GM12878 (cell line): Measurements from ENCODE around the gene LEKR1. TPM values are rescaled to one million over a fixed set of nuclear protein-coding genes. Genes with fewer than 3 reads are reported as not detected.

Source experiments
- ATAC-seq: fragments of 200-7000 bp; cut with Tn5 transposase; 3 replicates; pipeline ENCODE4 v1.9.1; 2020; ENCODE audit warnings: mild to moderate bottlenecking, moderate library complexity
- BruUV-seq: library from RNA; stranded (reverse); fragments of 400-500 nt; replicated peaks from 2 replicates; lab custom pipeline; 2021; lab: Mats Ljungman, UMichigan
- CTCF ChIA-PET: fragments of 300-600 bp; sonication (Branson Sonifier 250); formaldehyde crosslinking; extraction: SDS; loops from one replicate; lab custom pipeline; 2021; ENCODE audit warnings: inconsistent platforms; lab: Yijun Ruan, JAX
- POLR2A ChIA-PET: fragments of 350-600 bp; formaldehyde crosslinking; extraction: SDS; loops from one replicate; lab custom pipeline; 2021; ENCODE audit warnings: inconsistent platforms; lab: Charles Lee
- RAD21 ChIA-PET: fragments of 300-600 bp; sonication (Branson Sonifier 250); formaldehyde crosslinking; loops from one replicate; lab custom pipeline; 2023; ENCODE audit warnings: antibody characterized with exemption; ENCODE audit not compliant: unreplicated experiment; lab: Charles Lee
- SMC1A ChIA-PET: fragments of 300-600 bp; sonication (Branson Sonifier 250); formaldehyde crosslinking; loops from one replicate; lab custom pipeline; 2023; ENCODE audit not compliant: unreplicated experiment, uncharacterized antibody; lab: Charles Lee
- DNase-seq: peaks from one replicate; pipeline ENCODE4 v3.0.0-alpha.2; 2011; ENCODE audit warnings: low read depth, low spot score
- FAIRE-seq: peaks from 3 replicates; lab custom pipeline; 2011; peaks lifted over from hg19 to GRCh38; lab: Jason Lieb, UNC
- H2AFZ ChIP-seq: 2 replicates; pipeline ENCODE4 v1.6.0; 2011; ENCODE audit warnings: low read depth, low read length, control low read depth; ENCODE audit not compliant: control insufficient read depth
- H3K27ac ChIP-seq: 2 replicates; pipeline ENCODE4 v1.5.1; 2011; ENCODE audit warnings: control low read depth; ENCODE audit not compliant: control insufficient read depth, insufficient read depth
- H3K27me3 ChIP-seq, 2 experiments: replicated peaks in 1 of 2; 2 replicates each; pipeline versions ENCODE4 v1.6.0 to v1.6.1; 2011; ENCODE audit warnings: low read length in 1 of 2; ENCODE audit not compliant: control insufficient read depth in 2 of 2, insufficient read depth in 2 of 2
- H3K36me3 ChIP-seq, 2 experiments: 2 replicates each; pipeline ENCODE4 v1.5.1; 2011; ENCODE audit warnings: low read length in 1 of 2; ENCODE audit not compliant: control insufficient read depth in 2 of 2, insufficient read depth in 2 of 2
- H3K4me1 ChIP-seq: 2 replicates; pipeline ENCODE4 v1.6.1; 2011; ENCODE audit warnings: mild to moderate bottlenecking, low read length, moderate library complexity, mixed read lengths; ENCODE audit not compliant: control insufficient read depth, insufficient read depth
- H3K4me2 ChIP-seq: 2 replicates; pipeline ENCODE4 v1.6.0; 2011; ENCODE audit warnings: control low read depth; ENCODE audit not compliant: control insufficient read depth, insufficient read depth
- H3K4me3 ChIP-seq: fragments of 200-600 bp; sonication (generic); 2 replicates; pipeline ENCODE4 v1.5.1; 2016
- H3K79me2 ChIP-seq: 2 replicates; pipeline ENCODE4 v1.6.0; 2011; ENCODE audit warnings: low read length; ENCODE audit not compliant: control insufficient read depth, insufficient read depth
- H3K9ac ChIP-seq: 2 replicates; pipeline ENCODE4 v1.8.0; 2011; ENCODE audit warnings: low read length, control low read depth, mixed read lengths; ENCODE audit not compliant: control insufficient read depth, insufficient read depth
- H3K9me3 ChIP-seq: replicated peaks from 3 replicates; pipeline ENCODE4 v1.5.1; 2011; ENCODE audit warnings: mild to moderate bottlenecking, low read length; ENCODE audit not compliant: control insufficient read depth, insufficient read depth
- H4K20me1 ChIP-seq: 2 replicates; pipeline ENCODE4 v1.6.0; 2011; ENCODE audit not compliant: control insufficient read depth, insufficient read depth
- EGR1 ChIP-seq, 2 experiments: IDR thresholded peaks; 1 replicate in 1 of 2; 2 replicates in 1 of 2; pipeline ENCODE4 v1.6.1; 2011 to 2012; ENCODE audit warnings: low read depth in 2 of 2, low read length in 2 of 2, borderline replicate concordance in 1 of 2, mild to moderate bottlenecking in 1 of 2, moderate library complexity in 1 of 2
- GATAD2B ChIP-seq: fragments of 450-650 bp; conservative IDR thresholded peaks from 2 replicates; pipeline ENCODE4 v1.6.1; 2017; ENCODE audit warnings: low read depth, mild to moderate bottlenecking, moderate library complexity
- MXI1 ChIP-seq: fragments of 150-350 bp; IDR thresholded peaks from 2 replicates; pipeline ENCODE4 v1.6.1; 2011; ENCODE audit warnings: low read depth, mild to moderate bottlenecking, inconsistent platforms, low read length, improper control_type of control experiment
- NFYB ChIP-seq: IDR thresholded peaks from 2 replicates; pipeline ENCODE4 v1.6.1; 2011; ENCODE audit warnings: low read depth, mild to moderate bottlenecking, low read length, improper control_type of control experiment, moderate library complexity; ENCODE audit not compliant: insufficient read depth
- NR2F1 ChIP-seq: fragments of 450-650 bp; conservative IDR thresholded peaks from 2 replicates; pipeline ENCODE4 v1.6.1; 2017; ENCODE audit warnings: mild to moderate bottlenecking
- PAX8 ChIP-seq: fragments of 450-650 bp; IDR thresholded peaks from 2 replicates; pipeline ENCODE4 v1.6.1; 2017; ENCODE audit warnings: mild to moderate bottlenecking, moderate library complexity
- RAD51 ChIP-seq: fragments of 450-650 bp; IDR thresholded peaks from 2 replicates; pipeline ENCODE4 v1.6.1; 2016; ENCODE audit warnings: moderate library complexity, mild to moderate bottlenecking, inconsistent platforms
- YBX1 ChIP-seq: fragments of 450-650 bp; IDR thresholded peaks from 2 replicates; pipeline ENCODE4 v1.6.1; 2016; ENCODE audit warnings: antibody characterized with exemption
- ZNF217 ChIP-seq: fragments of 450-650 bp; IDR thresholded peaks from 2 replicates; pipeline ENCODE4 v1.6.1; 2017; ENCODE audit warnings: antibody characterized with exemption, mild to moderate bottlenecking
- ZSCAN29 ChIP-seq: fragments of 450-650 bp; IDR thresholded peaks from 2 replicates; pipeline ENCODE4 v1.6.1; 2017; ENCODE audit warnings: mild to moderate bottlenecking, moderate library complexity
- WGBS: methylation state at CpG from one replicate; pipeline ENCODE4 v1.1.6; 2016; ENCODE audit warnings: low lambda C conversion rate; ENCODE audit not compliant: insufficient replicate concordance, insufficient coverage; ENCODE audit errors: missing lambda C conversion rate; 5-methylcytosine and 5-hydroxymethylcytosine counted together
- in situ Hi-C: fragments of 300-500 bp; cut with MboI; formaldehyde crosslinking; loops from 9 replicates; pipeline ENCODE4 v1.14.3; 2018; ENCODE audit warnings: mixed read lengths
- intact Hi-C: fragments of 100-400 bp; cut with micrococcal nuclease; formaldehyde crosslinking; loops from one replicate; pipeline ENCODE4 v1.14.2; 2022; ENCODE audit not compliant: unreplicated experiment
- polyA plus RNA-seq, 11 experiments: library from polyadenylated mRNA; depleted of rRNA in 4 of 11; unstranded in 6 of 11; stranded (reverse) in 5 of 11; fragments of >200 nt; fragmentation: Nextera tagmentation in 4 of 11; fragmentation: Illumina TruSeq in 1 of 11; extraction: Ambion mirVana in 4 of 11; extraction: Trizol in 1 of 11; gene quantifications; 1 replicate in 1 of 11; 2 replicates in 10 of 11; pipeline versions ENCODE4 v1.2.1 to v1.2.3, GENCODE V29; 2011 to 2016; ENCODE audit warnings: inconsistent platforms in 2 of 11, missing spikeins in 2 of 11, low read depth in 1 of 11
- total RNA-seq, 4 experiments: library from RNA; depleted of rRNA in 3 of 4; stranded (reverse); fragments of >200 nt in 3 of 4; fragmentation: Illumina TruSeq in 1 of 4; extraction: Trizol in 1 of 4; gene quantifications; 2 replicates each; pipeline versions ENCODE4 v1.2.1 to v1.2.3, GENCODE V29; 2013 to 2021
- TF ChIP-seq, protein P1 (sequence below): fragments of 450-650 bp; formaldehyde crosslinking; IDR thresholded peaks from 2 replicates; pipeline ENCODE4 v1.4.0; 2022; ENCODE audit warnings: mild to moderate bottlenecking, moderate library complexity
- TF ChIP-seq, protein P2 (sequence below): fragments of 450-650 bp; IDR thresholded peaks from 2 replicates; pipeline ENCODE4 v1.6.1; 2017; ENCODE audit warnings: antibody characterized with exemption, mild to moderate bottlenecking, moderate library complexity
- TF ChIP-seq, protein P3 (sequence below): fragments of 450-650 bp; IDR thresholded peaks from 2 replicates; pipeline ENCODE4 v1.6.1; 2017; ENCODE audit warnings: mild to moderate bottlenecking, low read depth, inconsistent platforms; ENCODE audit not compliant: poor library complexity, severe bottlenecking
- TF ChIP-seq, protein P4 (sequence below): IDR thresholded peaks from 2 replicates; pipeline ENCODE4 v1.6.1; 2011; ENCODE audit warnings: low read depth, mild to moderate bottlenecking, low read length, moderate library complexity, borderline replicate concordance; ENCODE audit errors: extremely low read depth

Gene LEKR1
- total and polyA plus RNA-seq, 10 of the 15 experiments (the other 5 are each of a cell fraction or from before 2014, with no cell fraction given) = 0.48 to 3.2 (median 1.3) TPM

DNA sequence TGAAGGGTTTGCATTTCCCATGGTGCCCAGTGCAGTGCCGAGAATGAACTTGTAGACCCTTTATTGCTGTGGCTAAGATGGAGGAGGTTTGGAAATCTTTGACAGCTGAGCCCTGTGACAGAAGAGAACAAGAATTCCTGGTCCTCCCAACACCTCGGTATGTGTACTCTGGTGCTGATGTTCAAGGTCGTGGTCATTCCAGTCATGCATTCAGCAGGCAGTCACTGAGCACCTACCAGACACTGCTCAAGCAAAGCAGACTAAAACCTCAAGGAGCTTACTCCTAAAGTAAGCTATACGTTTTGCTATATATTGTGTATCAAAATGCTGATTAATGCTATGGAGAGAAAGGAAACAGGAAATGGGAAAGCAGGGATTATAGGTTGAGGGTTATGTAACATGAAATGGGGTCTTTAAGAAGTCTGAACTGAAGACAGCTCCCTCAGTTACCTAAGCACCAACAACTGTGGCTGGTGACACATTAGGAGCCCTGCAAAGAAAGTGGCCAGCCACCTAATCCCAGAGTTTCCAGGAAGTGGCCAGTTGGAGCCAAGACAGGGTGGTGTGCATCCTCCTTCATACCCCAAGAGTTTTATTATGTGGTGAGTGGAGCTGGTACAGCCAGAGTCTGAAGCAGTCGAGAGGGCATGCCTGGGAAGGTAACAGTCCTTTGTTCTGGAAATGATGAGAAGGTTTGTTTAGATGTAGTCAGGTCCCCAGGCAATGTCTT lies 268.8 kb downstream of the LEKR1 start:
- POLR2A ChIA-PET = interaction anchor here (0.6 to 1.8 kb wide), 4 partner anchors 8 to 32 kb away, joined by 3 to 8 read pairs (median 4); no protein-coding TSS in a partner anchor
- intact Hi-C loops = no loop called here
- no peak for TF ChIP-seq ZSCAN29
- no peak for TF ChIP-seq YBX1
- TF ChIP-seq, protein P1, sequence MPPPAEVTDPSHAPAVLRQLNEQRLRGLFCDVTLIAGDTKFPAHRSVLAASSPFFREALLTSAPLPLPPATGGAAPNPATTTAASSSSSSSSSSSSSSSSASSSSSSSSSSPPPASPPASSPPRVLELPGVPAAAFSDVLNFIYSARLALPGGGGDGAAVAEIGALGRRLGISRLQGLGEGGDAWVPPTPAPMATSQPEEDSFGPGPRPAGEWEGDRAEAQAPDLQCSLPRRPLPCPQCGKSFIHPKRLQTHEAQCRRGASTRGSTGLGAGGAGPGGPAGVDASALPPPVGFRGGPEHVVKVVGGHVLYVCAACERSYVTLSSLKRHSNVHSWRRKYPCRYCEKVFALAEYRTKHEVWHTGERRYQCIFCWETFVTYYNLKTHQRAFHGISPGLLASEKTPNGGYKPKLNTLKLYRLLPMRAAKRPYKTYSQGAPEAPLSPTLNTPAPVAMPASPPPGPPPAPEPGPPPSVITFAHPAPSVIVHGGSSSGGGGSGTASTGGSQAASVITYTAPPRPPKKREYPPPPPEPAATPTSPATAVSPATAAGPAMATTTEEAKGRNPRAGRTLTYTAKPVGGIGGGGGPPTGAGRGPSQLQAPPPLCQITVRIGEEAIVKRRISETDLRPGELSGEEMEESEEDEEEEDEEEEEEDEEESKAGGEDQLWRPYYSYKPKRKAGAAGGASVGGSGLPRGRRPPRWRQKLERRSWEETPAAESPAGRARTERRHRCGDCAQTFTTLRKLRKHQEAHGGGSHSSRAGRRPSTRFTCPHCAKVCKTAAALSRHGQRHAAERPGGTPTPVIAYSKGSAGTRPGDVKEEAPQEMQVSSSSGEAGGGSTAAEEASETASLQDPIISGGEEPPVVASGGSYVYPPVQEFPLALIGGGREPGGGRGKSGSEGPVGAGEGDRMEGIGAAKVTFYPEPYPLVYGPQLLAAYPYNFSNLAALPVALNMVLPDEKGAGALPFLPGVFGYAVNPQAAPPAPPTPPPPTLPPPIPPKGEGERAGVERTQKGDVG (CRISPR knock-in tag) = no peak
- no peak for TF ChIP-seq NR2F1
- no peak for TF ChIP-seq RAD51
- TF ChIP-seq, protein P2, sequence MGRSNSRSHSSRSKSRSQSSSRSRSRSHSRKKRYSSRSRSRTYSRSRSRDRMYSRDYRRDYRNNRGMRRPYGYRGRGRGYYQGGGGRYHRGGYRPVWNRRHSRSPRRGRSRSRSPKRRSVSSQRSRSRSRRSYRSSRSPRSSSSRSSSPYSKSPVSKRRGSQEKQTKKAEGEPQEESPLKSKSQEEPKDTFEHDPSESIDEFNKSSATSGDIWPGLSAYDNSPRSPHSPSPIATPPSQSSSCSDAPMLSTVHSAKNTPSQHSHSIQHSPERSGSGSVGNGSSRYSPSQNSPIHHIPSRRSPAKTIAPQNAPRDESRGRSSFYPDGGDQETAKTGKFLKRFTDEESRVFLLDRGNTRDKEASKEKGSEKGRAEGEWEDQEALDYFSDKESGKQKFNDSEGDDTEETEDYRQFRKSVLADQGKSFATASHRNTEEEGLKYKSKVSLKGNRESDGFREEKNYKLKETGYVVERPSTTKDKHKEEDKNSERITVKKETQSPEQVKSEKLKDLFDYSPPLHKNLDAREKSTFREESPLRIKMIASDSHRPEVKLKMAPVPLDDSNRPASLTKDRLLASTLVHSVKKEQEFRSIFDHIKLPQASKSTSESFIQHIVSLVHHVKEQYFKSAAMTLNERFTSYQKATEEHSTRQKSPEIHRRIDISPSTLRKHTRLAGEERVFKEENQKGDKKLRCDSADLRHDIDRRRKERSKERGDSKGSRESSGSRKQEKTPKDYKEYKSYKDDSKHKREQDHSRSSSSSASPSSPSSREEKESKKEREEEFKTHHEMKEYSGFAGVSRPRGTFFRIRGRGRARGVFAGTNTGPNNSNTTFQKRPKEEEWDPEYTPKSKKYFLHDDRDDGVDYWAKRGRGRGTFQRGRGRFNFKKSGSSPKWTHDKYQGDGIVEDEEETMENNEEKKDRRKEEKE = no peak
- no peak for TF ChIP-seq NFYB
- TF ChIP-seq, protein P3, sequence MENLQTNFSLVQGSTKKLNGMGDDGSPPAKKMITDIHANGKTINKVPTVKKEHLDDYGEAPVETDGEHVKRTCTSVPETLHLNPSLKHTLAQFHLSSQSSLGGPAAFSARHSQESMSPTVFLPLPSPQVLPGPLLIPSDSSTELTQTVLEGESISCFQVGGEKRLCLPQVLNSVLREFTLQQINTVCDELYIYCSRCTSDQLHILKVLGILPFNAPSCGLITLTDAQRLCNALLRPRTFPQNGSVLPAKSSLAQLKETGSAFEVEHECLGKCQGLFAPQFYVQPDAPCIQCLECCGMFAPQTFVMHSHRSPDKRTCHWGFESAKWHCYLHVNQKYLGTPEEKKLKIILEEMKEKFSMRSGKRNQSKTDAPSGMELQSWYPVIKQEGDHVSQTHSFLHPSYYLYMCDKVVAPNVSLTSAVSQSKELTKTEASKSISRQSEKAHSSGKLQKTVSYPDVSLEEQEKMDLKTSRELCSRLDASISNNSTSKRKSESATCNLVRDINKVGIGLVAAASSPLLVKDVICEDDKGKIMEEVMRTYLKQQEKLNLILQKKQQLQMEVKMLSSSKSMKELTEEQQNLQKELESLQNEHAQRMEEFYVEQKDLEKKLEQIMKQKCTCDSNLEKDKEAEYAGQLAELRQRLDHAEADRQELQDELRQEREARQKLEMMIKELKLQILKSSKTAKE = no peak
- TF ChIP-seq, protein P4, sequence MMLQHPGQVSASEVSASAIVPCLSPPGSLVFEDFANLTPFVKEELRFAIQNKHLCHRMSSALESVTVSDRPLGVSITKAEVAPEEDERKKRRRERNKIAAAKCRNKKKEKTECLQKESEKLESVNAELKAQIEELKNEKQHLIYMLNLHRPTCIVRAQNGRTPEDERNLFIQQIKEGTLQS = no peak
- TF ChIP-seq MXI1 = no peak
- no peak for TF ChIP-seq EGR1 (IDR thresholded peaks at IDR 0.05; ENCODE audit: borderline replicate concordance in 1 of 2, low read depth in 2 of 2, low read length in 2 of 2)
- TF ChIP-seq PAX8 = no peak
- no peak for TF ChIP-seq ZNF217
- TF ChIP-seq GATAD2B = no peak

More for the DNA sequence above, 268.8 kb downstream of the LEKR1 start:
- ChIA-PET SMC1A (interaction anchor here (0.6 to 12.1 kb wide), 8 partner anchors 9 to 419 kb away, joined by 3 to 234 read pairs (median 4); no protein-coding TSS in a partner anchor), CTCF (interaction anchor here (1.1 to 50.9 kb wide), 6 partner anchors 9 to 419 kb away, joined by 3 to 939 read pairs (median 18); partner anchors contain the start of gene TIPARP), RAD21 (interaction anchor here (1.0 to 12.0 kb wide), 4 partner anchors 10 to 42 kb away, joined by 3 to 153 read pairs (median 62); no protein-coding TSS in a partner anchor)
- no peaks in the 10 kb centered on the region for H4K20me1 ChIP-seq
- no peaks in the 10 kb centered on the region; the same call in 2 of the 3 replicates for H3K9me3 ChIP-seq
- in situ Hi-C loops = no loop called here
- H3K9ac ChIP-seq = no peak overlapping the region
- ATAC-seq (no peak), FAIRE-seq (no peak), DNase-seq (no peak)
- no TSS peak for BruUV-seq
- H3K4me1 ChIP-seq = peaks cover 42% of the 10 kb centered on the region
- H3K4me2 ChIP-seq = no peak overlapping the region
- no peak overlapping the region for H3K4me3 ChIP-seq
- H3K79me2 ChIP-seq = peaks cover 5% of the 10 kb centered on the region
- H3K27me3 ChIP-seq = no peaks in the 10 kb centered on the region
- WGBS = 69% methylated on average over 5 of the region's 5 CpGs
- no peak overlapping the region for H3K27ac ChIP-seq
- H2AFZ ChIP-seq = no peak overlapping the region
- no peaks in the 10 kb centered on the region for H3K36me3 ChIP-seq
